Measurements from ENCODE around the gene VWA3A. TPM values are rescaled to one million over a fixed set of nuclear protein-coding genes. Genes with fewer than 3 reads are reported as not detected.

VWA3A gene
- total and polyA plus RNA-seq, 2 of the 4 experiments (the other 2 are of a cell fraction): not detected

GRCh38 chr16:22183901-22184614, 91.7 kb downstream of the VWA3A start:
- H3K27me3 ChIP-seq (ENCODE audit: control insufficient read depth, insufficient read depth, low read length): peaks cover 19% of the 10 kb centered on the region
- H4K8ac ChIP-seq (ENCODE audit: low read depth in 2 of 2, low read length in 2 of 2): no peak overlapping the region
- H2BK120ac ChIP-seq (ENCODE audit: low read depth, low read length): no peak overlapping the region
- H4K91ac ChIP-seq (ENCODE audit: insufficient read depth, low read depth, low read length): no peak overlapping the region
- H3K4me1 ChIP-seq (ENCODE audit: control insufficient read depth, insufficient read depth, low read length): no peaks in the 10 kb centered on the region
- H2AFZ ChIP-seq (replicated peaks; ENCODE audit: low read length, poor library complexity): no peak overlapping the region
- no peaks in the 10 kb centered on the region for H3K9me3 ChIP-seq (ENCODE audit: control insufficient read depth, insufficient read depth, low read length)
- ChIA-PET CTCF (interaction anchor here (0.6 to 1.1 kb wide), 2 partner anchors 10 to 626 kb away, joined by 3 read pairs; no protein-coding TSS in a partner anchor), POLR2A (ENCODE audit: unreplicated experiment) (no interaction called here)
- no peak overlapping the region for H3K56ac ChIP-seq (ENCODE audit: extremely low read depth, insufficient read depth, low read length)
- dilution Hi-C loops (cut with HindIII; ENCODE audit: low sequenced_read_pairs, unreplicated experiment): no loop called here
- ATAC-seq (ENCODE audit: low read depth): no peak
- H3K18ac ChIP-seq (ENCODE audit: low read depth, low read length): no peak overlapping the region
- in situ Hi-C loops (cut with MboI; ENCODE audit: low sequenced_read_pairs): loop anchor here (5.0 kb wide), 3 partner anchors 37 to 187 kb away; partner anchors contain the start of gene VWA3A
- no peak overlapping the region for H3K23ac ChIP-seq (ENCODE audit: low read depth, low read length)
- WGBS, 2 experiments (ENCODE audit: extremely low coverage in 2 of 2, insufficient read length in 1 of 2): 79% methylated on average over 2 of the region's 11 CpGs; no CpG with 5 or more reads in 1 of the 2 experiments
- H3K4me2 ChIP-seq (ENCODE audit: low read depth, low read length): no peak overlapping the region
- no peak overlapping the region for H2BK5ac ChIP-seq (ENCODE audit: low read depth, low read length, poor library complexity, severe bottlenecking)
- H2BK20ac ChIP-seq (ENCODE audit: low read depth, low read length): no peak overlapping the region
- no peak overlapping the region for H3K4ac ChIP-seq (ENCODE audit: low read depth, low read length)
- H4K5ac ChIP-seq (ENCODE audit: low read depth, low read length): no peak overlapping the region
- no peaks in the 10 kb centered on the region for H3K9me1 ChIP-seq (ENCODE audit: insufficient read depth, low read length)
- no peak overlapping the region for H3K4me3 ChIP-seq (ENCODE audit: insufficient read depth, low read depth, low read length)
- no peak for TF ChIP-seq MAZ (IDR thresholded peaks at IDR 0.05; ENCODE audit: borderline replicate concordance, low read depth, low read length)
- no peak for TF ChIP-seq FOS (IDR thresholded peaks at IDR 0.05; ENCODE audit: low read depth, low read length)
- no peak for TF ChIP-seq NFE2L2 (IDR thresholded peaks at IDR 0.05; ENCODE audit: low read depth, low read length)
- TF ChIP-seq ELK1 (IDR thresholded peaks at IDR 0.05; ENCODE audit: borderline replicate concordance, low read depth, low read length): no peak
- TF ChIP-seq MAFK (IDR thresholded peaks at IDR 0.05; ENCODE audit: low read depth, low read length): no peak
- no peak for TF ChIP-seq RCOR1 (IDR thresholded peaks at IDR 0.05; ENCODE audit: insufficient replicate concordance, low read length)
- no peaks in the 10 kb centered on the region for H4K20me1 ChIP-seq (ENCODE audit: insufficient read depth, low read length)
- intact Hi-C loops (cut with micrococcal nuclease): no loop called here
- H3K14ac ChIP-seq (replicated peaks; ENCODE audit: low read depth, low read length): no peak overlapping the region
- no peak overlapping the region for H2AK9ac ChIP-seq (replicated peaks; ENCODE audit: low read depth, low read length, poor library complexity)
- BruUV-seq (replicated peaks): no TSS peak
- no peak overlapping the region for H3K9ac ChIP-seq (ENCODE audit: low read depth, low read length)
- H3K27ac ChIP-seq (ENCODE audit: insufficient read depth, low read length): no peak overlapping the region
- no peak for DNase-seq
- H2AK5ac ChIP-seq (ENCODE audit: low read depth, low read length): no peak overlapping the region
- no peaks in the 10 kb centered on the region for H3K79me1 ChIP-seq (ENCODE audit: low read depth in 1 of 2, low read length in 2 of 2)
- H2BK15ac ChIP-seq (ENCODE audit: low read depth, low read length): no peak overlapping the region
- no peaks in the 10 kb centered on the region for H3K36me3 ChIP-seq (ENCODE audit: control insufficient read depth, insufficient read depth, low read length)

Data from IMR-90 (cell line).